SH-SY5Y (cell line): ENCODE results near the gene ALOX12B.

ENCODE experiments used
- GATA2 ChIP-seq: IDR thresholded peaks from 2 replicates; pipeline ENCODE4 v1.6.1; 2011; ENCODE audit warnings: mild to moderate bottlenecking, low read depth, low read length
- GATA3 ChIP-seq: IDR thresholded peaks from 2 replicates; pipeline ENCODE4 v1.6.1; 2011; ENCODE audit warnings: low read depth, mild to moderate bottlenecking, low read length, moderate library complexity

GRCh38 chr17:8031261-8031661 is 56.3 kb downstream of the ALOX12B start:
- TF ChIP-seq GATA2 (no peak), GATA3 (no peak)
